HG02642 (cell line): ENCODE data around the gene KRTAP10-4.
"Not testable (repeated sequence)": the region's sequence is repeated elsewhere in the genome, so short reads cannot be mapped to it uniquely, and the experiment has no call there.

ENCODE experiments used
- ATAC-seq: cut with Tn5 transposase; IDR thresholded peaks from one replicate; pipeline ENCODE4 v1.9.1; 2021; ENCODE audit warnings: mild to moderate bottlenecking; ENCODE audit not compliant: unreplicated experiment, poor library complexity

The KRTAP10-4 gene

GRCh38 chr21:44593598-44594405 lies 20.3 kb downstream of the KRTAP10-4 start:
- ATAC-seq, result no peak

GRCh38 chr21:44594406-44594916 lies 20.9 kb downstream of the KRTAP10-4 start:
- ATAC-seq, result no peak

DNA sequence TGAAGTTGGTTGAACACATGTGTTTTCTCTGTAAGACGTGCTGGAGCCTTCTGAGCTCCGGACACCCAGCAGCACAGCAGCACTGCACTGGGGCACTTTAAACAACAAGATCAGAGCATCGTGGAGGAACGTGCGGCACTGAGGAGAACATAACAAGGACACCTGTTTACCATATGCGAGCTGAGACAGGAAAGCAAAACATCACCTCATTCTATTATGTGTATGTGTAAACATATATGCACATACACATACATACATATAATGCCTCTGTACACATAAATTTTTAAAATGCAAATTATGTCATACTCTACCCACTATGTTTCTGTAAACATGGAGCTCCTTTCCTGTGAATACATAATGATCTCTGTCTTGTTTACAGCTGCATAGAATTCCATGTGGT lies 22.0 kb downstream of the KRTAP10-4 start:
- no peak for ATAC-seq

- no peak for ATAC-seq
Measured at GRCh38 chr21:44596068-44596725, 22.7 kb downstream of the KRTAP10-4 start.

- ATAC-seq, result no peak
Measured at GRCh38 chr21:44598061-44598460, 24.5 kb downstream of the KRTAP10-4 start.

GRCh38 chr21:44599264-44600029 lies 25.9 kb downstream of the KRTAP10-4 start:
- ATAC-seq, result no peak

- ATAC-seq, result not testable (repeated sequence)
Measured at GRCh38 chr21:44600118-44600978, 26.8 kb downstream of the KRTAP10-4 start, which contains the start of gene KRTAP10-7. Gene KRTAP10-7 (plus strand): TSS chr21:44600597. CDS start chr21:44600622, 25 bp downstream.

DNA sequence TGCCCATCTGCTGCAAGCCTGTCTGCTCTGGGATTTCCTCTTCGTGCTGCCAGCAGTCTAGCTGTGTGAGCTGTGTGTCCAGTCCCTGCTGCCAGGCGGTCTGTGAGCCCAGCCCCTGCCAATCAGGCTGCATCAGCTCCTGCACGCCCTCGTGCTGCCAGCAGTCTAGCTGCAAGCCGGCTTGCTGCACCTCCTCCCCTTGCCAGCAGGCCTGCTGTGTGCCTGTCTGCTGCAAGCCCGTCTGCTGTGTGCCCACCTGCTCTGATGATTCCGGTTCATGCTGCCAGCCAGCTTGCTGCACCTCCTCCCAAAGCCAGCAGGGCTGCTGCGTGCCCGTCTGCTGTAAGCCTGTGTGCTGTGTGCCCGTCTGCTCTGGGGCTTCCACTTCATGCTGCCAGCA lies 27.6 kb downstream of the KRTAP10-4 start:
- not testable (repeated sequence) for ATAC-seq

- no peak for ATAC-seq
Measured at GRCh38 chr21:44601596-44602462, 28.3 kb downstream of the KRTAP10-4 start.

GRCh38 chr21:44602463-44602850 lies 28.9 kb downstream of the KRTAP10-4 start:
- no peak for ATAC-seq

DNA sequence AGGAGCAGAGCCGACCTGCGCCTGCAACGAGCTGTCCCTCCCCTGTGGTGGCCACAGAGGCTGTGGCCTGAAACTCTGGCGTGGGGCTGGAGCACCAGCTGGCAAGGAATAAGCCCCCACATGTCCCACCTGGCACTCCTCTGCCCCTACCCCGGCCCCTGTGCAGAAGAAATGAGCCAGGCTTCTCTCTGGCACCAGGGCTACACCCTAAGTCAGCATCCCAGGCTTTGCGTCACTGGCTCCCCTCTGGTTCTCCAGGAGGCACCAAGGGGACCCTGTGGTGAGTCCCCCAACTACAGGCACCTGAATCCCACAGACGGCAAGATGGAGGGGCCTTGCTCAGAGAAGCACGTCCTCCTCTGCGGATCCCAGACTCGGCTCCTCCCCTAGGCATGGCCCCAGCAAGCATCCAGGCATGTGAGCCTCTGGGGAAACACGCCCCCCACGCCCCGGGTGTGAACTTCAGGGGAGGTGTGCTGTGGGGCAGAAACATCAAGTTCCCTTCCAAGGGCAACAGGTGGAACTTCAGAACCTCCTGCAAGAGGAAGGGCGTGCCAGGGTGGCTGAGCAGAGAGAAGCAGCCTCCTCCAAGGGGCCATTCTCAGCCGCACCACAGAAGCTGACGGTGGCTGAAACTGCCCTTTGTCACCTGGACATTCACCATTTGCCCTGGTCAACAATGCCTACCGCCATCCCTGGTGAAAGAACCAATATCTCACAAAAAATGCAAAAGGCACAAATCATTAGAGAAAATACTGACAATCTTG lies 29.8 kb downstream of the KRTAP10-4 start:
- no peak for ATAC-seq

- no peak for ATAC-seq
Measured at GRCh38 chr21:44603911-44604310, 30.4 kb downstream of the KRTAP10-4 start.

DNA sequence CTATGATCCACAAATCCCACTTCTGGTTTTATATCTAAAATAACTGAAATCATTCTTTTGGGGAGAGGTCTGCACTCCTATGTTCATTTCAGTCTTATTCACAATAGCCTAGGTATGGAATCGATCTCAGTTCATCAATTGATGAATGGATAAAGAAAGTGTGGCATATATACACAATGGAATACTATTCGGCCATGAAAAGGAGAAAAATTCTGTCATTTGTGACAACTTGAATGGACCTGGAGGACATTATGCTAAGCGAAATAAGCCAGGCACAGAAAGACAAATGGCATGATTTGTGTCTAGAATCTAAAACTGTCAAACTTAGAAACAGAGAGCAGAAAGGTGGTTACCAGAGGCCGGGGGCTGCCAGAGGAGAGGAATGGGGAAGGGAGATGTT lies 33.0 kb downstream of the KRTAP10-4 start:
- no peak for ATAC-seq

DNA sequence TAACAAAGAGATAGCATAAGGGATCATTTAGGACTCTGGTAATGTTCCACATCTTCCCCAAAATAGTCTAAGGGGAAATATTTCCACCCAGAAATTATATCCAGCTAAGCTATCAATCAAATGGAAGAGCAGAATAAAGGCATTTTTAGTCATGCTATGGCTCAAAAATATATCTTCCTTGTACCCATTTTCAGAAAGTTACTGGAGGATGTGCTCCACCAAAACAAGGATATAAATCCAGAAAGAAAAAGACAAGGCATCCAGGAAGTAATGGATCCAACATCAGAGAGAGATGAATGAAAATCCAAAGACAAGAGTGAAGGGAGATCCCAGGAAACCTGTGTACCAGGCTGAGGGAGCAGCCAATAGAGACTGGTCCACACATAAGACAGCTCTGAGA lies 35.7 kb downstream of the KRTAP10-4 start:
- no peak for ATAC-seq

- not testable (repeated sequence) for ATAC-seq
Measured at GRCh38 chr21:44610157-44610843, 36.8 kb downstream of the KRTAP10-4 start.

DNA sequence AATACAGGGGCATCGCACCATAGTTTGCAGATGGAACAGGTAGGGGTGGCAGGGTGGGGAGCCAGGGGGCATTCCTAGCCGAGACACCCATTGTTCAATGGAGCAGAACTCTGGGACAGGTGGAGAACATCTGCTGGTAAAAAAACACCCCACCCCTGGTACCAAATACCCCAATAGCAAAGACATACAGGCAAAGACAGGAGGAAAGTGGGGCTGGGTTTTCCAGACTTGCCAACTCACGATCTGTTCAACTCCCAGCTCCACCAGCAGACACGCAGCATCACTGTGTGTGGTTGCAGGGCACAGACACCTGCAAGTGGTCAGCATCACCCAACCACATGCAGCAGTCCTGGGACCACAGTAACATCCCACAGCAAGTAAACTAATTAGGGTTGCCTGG lies 38.0 kb downstream of the KRTAP10-4 start:
- no peak for ATAC-seq

GRCh38 chr21:44612029-44612486 lies 38.5 kb downstream of the KRTAP10-4 start, which contains the start of gene KRTAP10-8:
Gene KRTAP10-8 (plus strand): TSS chr21:44612079. CDS start chr21:44612101, 22 bp downstream.
- no peak for ATAC-seq
